NCI-H2227 (cell line): ENCODE data around the gene OTUD1.
"Not testable (repeated sequence)": the region's sequence is repeated elsewhere in the genome, so short reads cannot be mapped to it uniquely, and the experiment has no call there.

Experiments used
- DNase-seq: peaks from one replicate; lab custom pipeline; 2025; ENCODE audit not compliant: unreplicated experiment; lab: John Stamatoyannopoulos, UW

Gene OTUD1

GRCh38 chr10:23438547-23439451, at the start of gene OTUD1:
Gene OTUD1 (plus strand): TSS chr10:23439075. CDS start chr10:23439458, 383 bp downstream.
- peak; percentile 94 for DNase-seq

- not testable (repeated sequence) for DNase-seq
These were observed 48.5 kb upstream of the OTUD1 start for GRCh38 chr10:23390408-23390807.

GRCh38 chr10:23390809-23391208, 48.1 kb upstream of the OTUD1 start:
- no peak for DNase-seq

GRCh38 chr10:23391821-23392220, 47.1 kb upstream of the OTUD1 start:
- no peak for DNase-seq

GRCh38 chr10:23395017-23395416, 43.9 kb upstream of the OTUD1 start:
- DNase-seq, result no peak

GRCh38 chr10:23396695-23397094, 42.2 kb upstream of the OTUD1 start:
- DNase-seq, result no peak

- no peak for DNase-seq
These were observed 39.2 kb upstream of the OTUD1 start for GRCh38 chr10:23399701-23400144.

- DNase-seq, result no peak
These were observed 36.0 kb upstream of the OTUD1 start for GRCh38 chr10:23402856-23403255.

- no peak for DNase-seq
These were observed 35.6 kb upstream of the OTUD1 start for GRCh38 chr10:23403278-23403677.

- no peak for DNase-seq
These were observed 35.2 kb upstream of the OTUD1 start for GRCh38 chr10:23403719-23404118.

GRCh38 chr10:23404461-23404980, 34.4 kb upstream of the OTUD1 start:
- DNase-seq, result no peak

- no peak for DNase-seq
These were observed 33.3 kb upstream of the OTUD1 start for GRCh38 chr10:23405540-23405939.

- DNase-seq, result no peak
These were observed 32.5 kb upstream of the OTUD1 start for GRCh38 chr10:23406409-23406808.

- no peak for DNase-seq
These were observed 30.4 kb upstream of the OTUD1 start for GRCh38 chr10:23408330-23408976.

- no peak for DNase-seq
These were observed 26.7 kb upstream of the OTUD1 start for GRCh38 chr10:23412223-23412622.

- no peak for DNase-seq
These were observed 25.2 kb upstream of the OTUD1 start for GRCh38 chr10:23413629-23414089.

- DNase-seq, result no peak
These were observed 24.2 kb upstream of the OTUD1 start for GRCh38 chr10:23414658-23415057.

- no peak for DNase-seq
These were observed 21.6 kb upstream of the OTUD1 start for GRCh38 chr10:23417254-23417653.

GRCh38 chr10:23418051-23418681, 20.7 kb upstream of the OTUD1 start:
- no peak for DNase-seq

- DNase-seq, result no peak
These were observed 19.7 kb upstream of the OTUD1 start for GRCh38 chr10:23419201-23419600.

- DNase-seq, result no peak
These were observed 19.1 kb upstream of the OTUD1 start for GRCh38 chr10:23419655-23420329.
